ENCODE results near the gene SEPTIN6.

- TF ChIP-seq CTCF (IDR thresholded peaks at IDR 0.05) (peak in 1 of 2 donors; percentile 42), POLR2AphosphoS5 (IDR thresholded peaks at IDR 0.05) (no peak), POLR2A (IDR thresholded peaks at IDR 0.05) (no peak)
Measured at GRCh38 chrX:119729408-119730201, 36.6 kb upstream of the SEPTIN6 start.
